ELF-1 (cell line): ENCODE data around the gene NUDT8.
"Not testable (repeated sequence)": the region's sequence is repeated elsewhere in the genome, so short reads cannot be mapped to it uniquely, and the experiment has no call there.

Source experiments
- DNase-seq: peaks from one replicate; pipeline ENCODE4 v3.0.0-alpha.2; 2016; ENCODE audit warnings: low read depth, low spot score

Gene NUDT8

GRCh38 chr11:67593565-67593905, 36.2 kb downstream of the NUDT8 start:
- DNase-seq: no peak

- no peak for DNase-seq
These were observed 36.7 kb downstream of the NUDT8 start for GRCh38 chr11:67592880-67593564.

- DNase-seq: not testable (repeated sequence)
These were observed 40.8 kb downstream of the NUDT8 start for GRCh38 chr11:67588899-67589415.

DNA sequence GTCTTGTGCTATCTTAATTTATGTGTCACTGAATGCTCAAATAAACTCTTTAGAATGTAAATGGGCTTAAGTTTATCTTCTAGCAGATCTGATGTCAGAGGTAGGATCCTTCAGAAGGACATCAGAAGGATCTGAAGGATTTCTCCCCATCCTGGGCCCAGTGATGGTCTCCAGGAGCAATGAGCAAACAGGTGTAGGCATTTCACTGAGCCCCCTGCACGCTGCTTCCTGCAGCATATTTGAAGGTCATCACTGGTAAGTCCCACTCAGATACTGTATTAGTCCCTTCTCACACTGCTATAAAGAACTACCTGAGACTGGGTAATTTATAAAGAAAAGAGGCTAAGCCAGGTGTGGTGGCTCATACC, 41.6 kb downstream of the NUDT8 start:
- no peak for DNase-seq

DNA sequence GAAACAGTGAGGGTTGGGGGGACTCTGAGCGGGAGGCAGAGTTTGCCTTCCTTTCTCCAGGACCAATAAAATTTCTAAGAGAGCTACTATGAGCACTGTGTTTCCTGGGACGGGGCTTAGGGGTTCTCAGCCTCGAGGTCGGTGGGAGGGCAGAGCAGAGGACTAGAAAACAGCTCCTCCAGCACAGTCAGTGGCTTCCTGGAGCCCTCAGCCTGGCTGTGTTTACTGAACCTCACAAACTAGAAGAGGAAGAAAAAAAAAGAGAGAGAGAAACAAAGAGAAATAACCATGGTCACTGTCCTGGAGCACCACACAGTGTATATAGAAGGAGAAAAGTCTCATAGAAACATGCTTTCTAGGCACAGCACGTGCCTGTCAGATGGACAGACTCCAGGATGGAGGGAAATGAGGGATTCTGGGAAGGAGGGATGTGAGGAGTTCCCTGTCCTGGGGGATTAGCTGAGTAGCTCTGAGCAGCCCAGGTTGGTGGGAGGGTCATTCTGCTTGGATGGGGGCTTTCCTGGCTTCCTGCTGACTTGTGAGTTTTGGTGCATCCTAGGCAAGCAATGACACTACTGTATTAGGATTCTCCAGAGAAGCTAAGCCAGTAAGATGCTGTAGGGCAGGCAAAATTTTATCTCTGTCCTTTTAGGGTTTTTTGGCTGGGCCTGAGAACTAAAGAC, 43.0 kb downstream of the NUDT8 start:
- DNase-seq: no peak

- no peak for DNase-seq
These were observed 43.8 kb downstream of the NUDT8 start for GRCh38 chr11:67585911-67586310.

DNA sequence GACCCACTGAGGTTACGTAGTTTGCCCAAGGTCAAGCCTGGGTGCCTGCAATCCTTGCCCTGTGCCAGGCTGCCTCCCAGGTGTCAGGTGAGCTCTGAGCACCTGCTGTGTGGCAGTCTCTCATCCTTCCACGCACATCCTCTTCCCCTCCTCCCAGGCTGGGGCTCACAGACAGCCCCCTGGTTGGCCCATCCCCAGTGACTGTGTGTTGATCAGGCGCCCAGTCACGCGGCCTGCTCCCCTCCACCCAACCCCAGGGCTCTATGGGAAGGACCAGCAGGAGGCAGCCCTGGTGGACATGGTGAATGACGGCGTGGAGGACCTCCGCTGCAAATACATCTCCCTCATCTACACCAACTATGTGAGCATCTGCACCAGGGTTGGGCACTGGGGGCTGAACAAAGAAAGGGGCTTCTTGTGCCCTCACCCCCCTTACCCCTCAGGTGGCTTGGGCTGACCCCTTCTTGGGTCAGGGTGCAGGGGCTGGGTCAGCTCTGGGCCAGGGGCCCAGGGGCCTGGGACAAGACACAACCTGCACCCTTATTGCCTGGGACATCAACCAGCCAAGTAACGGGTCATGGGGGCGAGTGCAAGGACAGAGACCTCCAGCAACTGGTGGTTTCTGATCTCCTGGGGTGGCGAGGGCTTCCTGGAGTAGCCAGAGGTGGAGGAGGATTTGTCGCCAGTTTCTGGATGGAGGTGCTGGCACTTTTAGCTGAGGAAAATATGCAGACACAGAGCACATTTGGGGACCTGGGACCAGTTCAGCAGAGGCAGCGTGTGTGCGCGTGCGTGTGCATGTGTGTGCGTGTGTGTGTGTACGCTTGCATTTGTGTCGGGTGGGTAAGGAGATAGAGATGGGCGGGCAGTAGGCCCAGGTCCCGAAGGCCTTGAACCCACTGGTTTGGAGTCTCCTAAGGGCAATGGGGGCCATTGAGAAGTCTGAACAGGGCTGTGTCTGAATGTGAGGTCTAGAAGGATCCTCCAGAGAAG, 44.6 kb downstream of the NUDT8 start:
- no peak for DNase-seq

GRCh38 chr11:67584205-67584880, 45.4 kb downstream of the NUDT8 start:
- DNase-seq: peak; percentile 51

DNA sequence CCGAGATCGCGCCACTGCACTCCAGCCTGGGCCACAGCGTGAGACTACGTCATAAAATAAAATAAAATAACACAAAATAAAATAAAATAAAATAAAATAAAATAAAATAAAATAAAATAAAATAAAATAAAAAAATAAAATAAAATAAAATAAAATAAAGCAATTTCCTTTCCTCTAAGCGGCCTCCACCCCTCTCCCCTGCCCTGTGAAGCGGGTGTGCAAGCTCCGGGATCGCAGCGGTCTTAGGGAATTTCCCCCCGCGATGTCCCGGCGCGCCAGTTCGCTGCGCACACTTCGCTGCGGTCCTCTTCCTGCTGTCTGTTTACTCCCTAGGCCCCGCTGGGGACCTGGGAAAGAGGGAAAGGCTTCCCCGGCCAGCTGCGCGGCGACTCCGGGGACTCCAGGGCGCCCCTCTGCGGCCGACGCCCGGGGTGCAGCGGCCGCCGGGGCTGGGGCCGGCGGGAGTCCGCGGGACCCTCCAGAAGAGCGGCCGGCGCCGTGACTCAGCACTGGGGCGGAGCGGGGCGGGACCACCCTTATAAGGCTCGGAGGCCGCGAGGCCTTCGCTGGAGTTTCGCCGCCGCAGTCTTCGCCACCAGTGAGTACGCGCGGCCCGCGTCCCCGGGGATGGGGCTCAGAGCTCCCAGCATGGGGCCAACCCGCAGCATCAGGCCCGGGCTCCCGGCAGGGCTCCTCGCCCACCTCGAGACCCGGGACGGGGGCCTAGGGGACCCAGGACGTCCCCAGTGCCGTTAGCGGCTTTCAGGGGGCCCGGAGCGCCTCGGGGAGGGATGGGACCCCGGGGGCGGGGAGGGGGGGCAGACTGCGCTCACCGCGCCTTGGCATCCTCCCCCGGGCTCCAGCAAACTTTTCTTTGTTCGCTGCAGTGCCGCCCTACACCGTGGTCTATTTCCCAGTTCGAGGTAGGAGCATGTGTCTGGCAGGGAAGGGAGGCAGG, 46.2 kb downstream of the NUDT8 start, which contains the start of gene GSTP1:
GSTP1 (plus strand) TSS at position 566 of the 958 bp plus-strand sequence; CDS start at position 598, 32 bp downstream.
- peak; percentile 97 for DNase-seq

DNA sequence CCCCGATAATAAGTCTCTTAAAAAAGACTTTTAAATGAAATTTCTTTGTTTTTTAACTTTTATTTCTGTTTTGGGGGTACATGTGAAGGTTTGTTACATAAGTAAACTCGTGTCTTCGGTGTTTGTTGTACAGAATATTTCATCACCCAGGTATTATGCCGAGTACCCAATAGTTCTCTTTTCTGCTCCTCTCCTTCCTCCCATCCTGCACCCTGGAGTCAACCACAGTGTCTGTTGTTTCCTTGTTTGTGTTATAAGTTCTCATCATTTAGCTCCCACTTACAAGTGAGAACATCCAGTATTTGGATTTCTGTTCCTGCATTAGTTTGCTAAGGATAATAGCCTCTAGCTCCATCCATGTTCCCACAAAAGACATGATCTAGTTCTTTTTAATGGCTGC, 47.7 kb downstream of the NUDT8 start:
- DNase-seq: no peak

GRCh38 chr11:67581469-67581868, 48.3 kb downstream of the NUDT8 start:
- no peak for DNase-seq

GRCh38 chr11:67577951-67578350, 51.8 kb downstream of the NUDT8 start:
- no peak for DNase-seq
